ENCODE measurements around the gene PACS1. TPM values are rescaled to one million over a fixed set of nuclear protein-coding genes. Genes with fewer than 3 reads are reported as not detected.

The PACS1 gene
- polyA plus RNA-seq, 3 donors = 8.1 to 36.8 (median 12.4) TPM

GRCh38 chr11:66190786-66191185 lies 120.7 kb downstream of the PACS1 start:
- Mint-ChIP-seq H3K36me3 (peaks cover 21 to 37% of the 10 kb centered on the region in 2 donors), H3K27ac (peak overlapping the region in 3 of 7 donors; percentile 15 to 42 (median 19)), H3K4me3 (no peak overlapping the region), H3K9me3 (no peaks in the 10 kb centered on the region), H3K27me3 (ENCODE audit: low read depth in 3 of 3) (no peaks in the 10 kb centered on the region), H3K4me1 (peaks cover 3% of the 10 kb centered on the region)
- Histone ChIP-seq H3K4me2 (replicated peaks; ENCODE audit: extremely low read depth, low read length, poor library complexity, severe bottlenecking) (no peak overlapping the region), H2AFZ (ENCODE audit: insufficient read depth, low read depth, low read length, poor library complexity, severe bottlenecking) (no peak overlapping the region), H3K27ac (ENCODE audit: low read depth in 1 of 2, low read length in 2 of 2) (no peak overlapping the region), H3K9me3 (replicated peaks in 1 of 2; ENCODE audit: control insufficient read depth in 1 of 2, insufficient read depth in 1 of 2, low read length in 2 of 2) (no peaks in the 10 kb centered on the region), H3K36me3 (replicated peaks in 1 of 2; ENCODE audit: control insufficient read depth in 1 of 2, insufficient read depth in 2 of 2, low read length in 2 of 2) (peaks cover 13 to 35% of the 10 kb centered on the region in 2 donors), H3K4me1 (ENCODE audit: control insufficient read depth in 1 of 2, insufficient read depth in 2 of 2, low read length in 2 of 2) (no peaks in the 10 kb centered on the region), H3K27me3 (ENCODE audit: control insufficient read depth in 2 of 2, insufficient read depth in 2 of 2, low read length in 2 of 2) (no peaks in the 10 kb centered on the region), H4K20me1 (ENCODE audit: insufficient read depth, low read length) (peaks cover 55% of the 10 kb centered on the region), H3K9ac (ENCODE audit: insufficient read depth, low read length, poor library complexity, severe bottlenecking) (no peak overlapping the region), H3K4me3 (replicated peaks in 1 of 3; ENCODE audit: low read depth in 2 of 3, low read length in 3 of 3) (no peak overlapping the region), H3K79me2 (ENCODE audit: insufficient read depth, low read length) (no peaks in the 10 kb centered on the region)
- WGBS (ENCODE audit: insufficient coverage) = 80% methylated on average over 1 of the region's 6 CpGs
- no peak for TF ChIP-seq CTCF (IDR thresholded peaks at IDR 0.05)
- DNase-seq = no peak
- intact Hi-C loops (cut with micrococcal nuclease) = no loop called here

GRCh38 chr11:66192181-66192863 lies 122.2 kb downstream of the PACS1 start:
- Histone ChIP-seq H3K36me3 (replicated peaks in 1 of 2; ENCODE audit: control insufficient read depth in 1 of 2, insufficient read depth in 2 of 2, low read length in 2 of 2) (peaks cover 13 to 45% of the 10 kb centered on the region in 2 donors), H4K20me1 (ENCODE audit: insufficient read depth, low read length) (peaks cover 39% of the 10 kb centered on the region), H3K27ac (ENCODE audit: low read depth in 1 of 2, low read length in 2 of 2) (no peak overlapping the region), H3K9ac (ENCODE audit: insufficient read depth, low read length, poor library complexity, severe bottlenecking) (no peak overlapping the region), H3K4me1 (ENCODE audit: control insufficient read depth in 1 of 2, insufficient read depth in 2 of 2, low read length in 2 of 2) (no peaks in the 10 kb centered on the region), H3K4me3 (replicated peaks in 1 of 3; ENCODE audit: low read depth in 2 of 3, low read length in 3 of 3) (no peak overlapping the region), H2AFZ (ENCODE audit: insufficient read depth, low read depth, low read length, poor library complexity, severe bottlenecking) (no peak overlapping the region), H3K27me3 (ENCODE audit: control insufficient read depth in 2 of 2, insufficient read depth in 2 of 2, low read length in 2 of 2) (no peaks in the 10 kb centered on the region), H3K4me2 (replicated peaks; ENCODE audit: extremely low read depth, low read length, poor library complexity, severe bottlenecking) (no peak overlapping the region), H3K9me3 (replicated peaks in 1 of 2; ENCODE audit: control insufficient read depth in 1 of 2, insufficient read depth in 1 of 2, low read length in 2 of 2) (no peaks in the 10 kb centered on the region), H3K79me2 (ENCODE audit: insufficient read depth, low read length) (no peaks in the 10 kb centered on the region)
- no peaks in the 10 kb centered on the region for H3K9me3 Mint-ChIP-seq
- peaks cover 3% of the 10 kb centered on the region for H3K4me1 Mint-ChIP-seq
- no peak overlapping the region for H3K4me3 Mint-ChIP-seq
- DNase-seq = no peak
- H3K27ac Mint-ChIP-seq = peak overlapping the region in 2 of 7 donors; percentile 2 to 36
- intact Hi-C loops (cut with micrococcal nuclease) = no loop called here
- H3K36me3 Mint-ChIP-seq = peaks cover 27 to 36% of the 10 kb centered on the region in 2 donors
- TF ChIP-seq CTCF (IDR thresholded peaks at IDR 0.05) = no peak
- H3K27me3 Mint-ChIP-seq (ENCODE audit: low read depth in 3 of 3) = no peaks in the 10 kb centered on the region
- 98% methylated on average over 9 of the region's 11 CpGs for WGBS (ENCODE audit: insufficient coverage)
